OCI-LY1 (cell line): ENCODE results near the gene DNAAF8.

ENCODE experiments used
- CTCF ChIP-seq: fragments of 200-600 bp; sonication (generic), shearing (Covaris generic); IDR thresholded peaks from 2 replicates; pipeline ENCODE4 v1.5.1; 2017; ENCODE audit warnings: mild to moderate bottlenecking, antibody characterized with exemption, low read length, moderate library complexity, mixed read lengths
- EZH2 ChIP-seq: fragments of 200-600 bp; sonication (generic), shearing (Covaris generic); IDR thresholded peaks from 2 replicates; pipeline ENCODE4 v1.8.0; 2017; ENCODE audit warnings: borderline replicate concordance, mixed run types, mild to moderate bottlenecking, antibody characterized with exemption, low read length, moderate library complexity, mixed read lengths

GRCh38 chr16:4703906-4704305 lies 30.4 kb upstream of the DNAAF8 start:
- TF ChIP-seq CTCF (no peak), EZH2 (no peak)
